Adipocyte (in vitro differentiated cells): ENCODE data around the gene MAFG.
A peak's percentile ranks its signal among the peaks of the same experiment; 100 is the strongest.

Experiments
- DNase-seq: peaks from one replicate; pipeline ENCODE4 v3.0.0-alpha.2; 2015; ENCODE audit warnings: low read depth
- H3K27me3 ChIP-seq: replicated peaks from 2 replicates; pipeline ENCODE4 v1.7.0; 2013; ENCODE audit warnings: mild to moderate bottlenecking, low read length, moderate library complexity; ENCODE audit not compliant: control insufficient read depth, insufficient read depth
- H3K36me3 ChIP-seq: 2 replicates; pipeline ENCODE4 v1.7.0; 2013; ENCODE audit warnings: low read length, mild to moderate bottlenecking, moderate library complexity; ENCODE audit not compliant: control insufficient read depth, insufficient read depth, severe bottlenecking
- H3K4me1 ChIP-seq: 2 replicates; pipeline ENCODE4 v1.7.0; 2013; ENCODE audit warnings: mild to moderate bottlenecking, low read length, moderate library complexity; ENCODE audit not compliant: control insufficient read depth, insufficient read depth
- H3K4me3 ChIP-seq: 2 replicates; pipeline ENCODE4 v1.7.0; 2013; ENCODE audit warnings: mild to moderate bottlenecking, low read length, moderate library complexity
- H3K9ac ChIP-seq: 2 replicates; pipeline ENCODE4 v1.7.0; 2013; ENCODE audit warnings: mild to moderate bottlenecking, low read length, moderate library complexity
- H3K9me3 ChIP-seq: 2 replicates; pipeline ENCODE4 v1.7.0; 2013; ENCODE audit warnings: mild to moderate bottlenecking, low read length, moderate library complexity; ENCODE audit not compliant: control insufficient read depth

MAFG gene

GRCh38 chr17:81931557-81932332 is 4.2 kb upstream of the MAFG start:
- no peaks in the 10 kb centered on the region for H3K27me3 ChIP-seq
- H3K9ac ChIP-seq: no peak overlapping the region
- no peaks in the 10 kb centered on the region for H3K9me3 ChIP-seq
- H3K4me1 ChIP-seq: peaks cover 3% of the 10 kb centered on the region
- H3K36me3 ChIP-seq: no peaks in the 10 kb centered on the region
- H3K4me3 ChIP-seq: no peak overlapping the region
- DNase-seq: no peak

- Histone ChIP-seq H3K9ac (no peak overlapping the region), H3K4me3 (no peak overlapping the region), H3K36me3 (no peaks in the 10 kb centered on the region), H3K4me1 (peaks cover 2% of the 10 kb centered on the region), H3K9me3 (no peaks in the 10 kb centered on the region), H3K27me3 (no peaks in the 10 kb centered on the region)
- DNase-seq: no peak
Measured at GRCh38 chr17:81931189-81931556, 3.6 kb upstream of the MAFG start.

GRCh38 chr17:81930142-81931125 is 2.9 kb upstream of the MAFG start:
- DNase-seq: peak; percentile 28
- no peaks in the 10 kb centered on the region for H3K36me3 ChIP-seq
- H3K4me1 ChIP-seq: peaks cover 7% of the 10 kb centered on the region
- no peaks in the 10 kb centered on the region for H3K27me3 ChIP-seq
- no peaks in the 10 kb centered on the region for H3K9me3 ChIP-seq
- no peak overlapping the region for H3K9ac ChIP-seq
- H3K4me3 ChIP-seq: no peak overlapping the region

- H3K9ac ChIP-seq: no peak overlapping the region
- H3K27me3 ChIP-seq: no peaks in the 10 kb centered on the region
- H3K36me3 ChIP-seq: no peaks in the 10 kb centered on the region
- DNase-seq: no peak
- no peak overlapping the region for H3K4me3 ChIP-seq
- H3K9me3 ChIP-seq: no peaks in the 10 kb centered on the region
- H3K4me1 ChIP-seq: peaks cover 13% of the 10 kb centered on the region
Measured at GRCh38 chr17:81929253-81930141, 2.0 kb upstream of the MAFG start.

- H3K27me3 ChIP-seq: no peaks in the 10 kb centered on the region
- DNase-seq: peak; percentile 46
- peak overlapping the region; percentile 78 for H3K4me3 ChIP-seq
- peaks cover 21% of the 10 kb centered on the region for H3K4me1 ChIP-seq
- no peaks in the 10 kb centered on the region for H3K36me3 ChIP-seq
- peak overlapping the region; percentile 77 for H3K9ac ChIP-seq
- H3K9me3 ChIP-seq: no peaks in the 10 kb centered on the region
Measured at GRCh38 chr17:81928544-81929252, 1.2 kb upstream of the MAFG start.

- Histone ChIP-seq H3K4me3 (peak overlapping the region; percentile 85), H3K4me1 (peaks cover 30% of the 10 kb centered on the region), H3K27me3 (no peaks in the 10 kb centered on the region), H3K9ac (peak overlapping the region; percentile 87), H3K36me3 (peaks cover 5% of the 10 kb centered on the region), H3K9me3 (no peaks in the 10 kb centered on the region)
- DNase-seq: no peak
Measured at GRCh38 chr17:81927152-81927652, 333 bp downstream of the MAFG start.

- peak; percentile 91 for DNase-seq
- Histone ChIP-seq H3K36me3 (peaks cover 9% of the 10 kb centered on the region), H3K4me1 (peaks cover 33% of the 10 kb centered on the region), H3K27me3 (no peaks in the 10 kb centered on the region), H3K9me3 (no peaks in the 10 kb centered on the region), H3K4me3 (peak overlapping the region; percentile 85), H3K9ac (peak overlapping the region; percentile 87)
Measured at GRCh38 chr17:81926451-81927151, 934 bp downstream of the MAFG start.

- peak overlapping the region; percentile 85 for H3K4me3 ChIP-seq
- H3K27me3 ChIP-seq: no peaks in the 10 kb centered on the region
- peaks cover 36% of the 10 kb centered on the region for H3K4me1 ChIP-seq
- peaks cover 9% of the 10 kb centered on the region for H3K36me3 ChIP-seq
- H3K9ac ChIP-seq: peak overlapping the region; percentile 87
- no peaks in the 10 kb centered on the region for H3K9me3 ChIP-seq
- DNase-seq: no peak
Measured at GRCh38 chr17:81925860-81926450, 1.6 kb downstream of the MAFG start.

GRCh38 chr17:81924557-81925532 is 2.7 kb downstream of the MAFG start:
- DNase-seq: no peak
- H3K36me3 ChIP-seq: peaks cover 14% of the 10 kb centered on the region
- H3K27me3 ChIP-seq: no peaks in the 10 kb centered on the region
- no peaks in the 10 kb centered on the region for H3K9me3 ChIP-seq
- H3K4me3 ChIP-seq: no peak overlapping the region
- peak overlapping the region; percentile 79 for H3K9ac ChIP-seq
- peaks cover 37% of the 10 kb centered on the region for H3K4me1 ChIP-seq
